T-helper 2 cell treated with Interferon-gamma antibody and Interleukin-4, amounts not matched to agents 5 μg/mL and 100 μg/mL, for 36 hours (primary cell): ENCODE results near the gene MOXD1.

ENCODE experiments used
- DNase-seq: peaks from one replicate; pipeline ENCODE4 v3.0.0; 2021; ENCODE audit warnings: low spot score
- H3K27ac Mint-ChIP-seq: one replicate; pipeline ENCODE4 v1.8.0; 2021; ENCODE audit warnings: mild to moderate bottlenecking, mixed read lengths
- H3K27me3 Mint-ChIP-seq: one replicate; pipeline ENCODE4 v1.8.0; 2021; ENCODE audit warnings: low read depth, mixed read lengths
- H3K36me3 Mint-ChIP-seq: one replicate; pipeline ENCODE4 v1.8.0; 2021; ENCODE audit warnings: low read depth, mixed read lengths
- H3K4me1 Mint-ChIP-seq: one replicate; pipeline ENCODE4 v1.8.0; 2021; ENCODE audit warnings: low read depth, mixed read lengths
- H3K4me3 Mint-ChIP-seq: one replicate; pipeline ENCODE4 v1.8.0; 2022; ENCODE audit warnings: mild to moderate bottlenecking, moderate library complexity, mixed read lengths
- H3K9me3 Mint-ChIP-seq: one replicate; pipeline ENCODE4 v1.8.0; 2021; ENCODE audit warnings: mixed read lengths

The MOXD1 gene

DNA sequence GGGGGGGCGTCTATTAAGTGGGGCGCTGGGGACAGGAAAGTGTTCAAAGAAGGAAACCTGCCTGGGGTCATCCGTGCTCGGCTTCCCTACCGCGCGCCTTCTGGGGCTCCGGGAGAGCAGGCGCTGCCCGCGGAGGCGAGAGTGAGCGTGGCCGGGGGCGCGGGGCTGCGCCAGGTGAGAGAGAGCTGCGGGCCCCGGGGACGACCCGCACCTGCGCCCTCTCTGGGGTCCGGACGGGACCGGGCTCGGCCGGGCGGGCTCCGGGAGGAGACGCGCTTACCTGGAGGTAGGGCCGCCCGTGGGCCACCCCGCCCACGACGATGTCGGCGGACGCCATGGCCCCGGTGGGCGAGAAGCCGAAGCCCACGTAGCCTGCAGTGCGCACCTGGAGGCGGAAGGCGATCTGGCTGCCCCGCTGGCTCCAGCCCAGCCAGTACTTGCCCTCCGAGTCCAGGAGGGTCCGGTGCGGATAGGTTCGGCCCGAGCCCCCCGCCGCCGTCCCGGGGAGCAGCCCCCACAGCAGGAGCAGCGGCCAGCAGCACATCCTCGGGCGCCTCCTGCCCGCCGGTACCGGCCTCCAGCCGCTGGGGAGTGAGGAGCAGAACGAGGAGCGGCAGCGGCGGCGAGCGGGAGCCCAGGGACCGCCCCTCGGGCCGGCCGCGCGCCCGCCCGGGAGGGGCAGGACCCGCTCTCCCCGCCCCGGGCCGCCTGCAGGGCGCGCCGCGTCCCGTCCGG lies at the start of gene MOXD1:
MOXD1 (minus strand) TSS at position 593 of the 735 bp plus-strand sequence; CDS start at position 544, 49 bp downstream.
- no peak for DNase-seq
- H3K4me1 Mint-ChIP-seq = no peaks in the 10 kb centered on the region
- H3K9me3 Mint-ChIP-seq = no peaks in the 10 kb centered on the region
- H3K27ac Mint-ChIP-seq = no peak within 1 kb of the TSS
- H3K27me3 Mint-ChIP-seq = peaks cover 65% of the 10 kb centered on the region
- H3K4me3 Mint-ChIP-seq = no peak within 1 kb of the TSS
- H3K36me3 Mint-ChIP-seq = no peaks in the 10 kb centered on the region

DNA sequence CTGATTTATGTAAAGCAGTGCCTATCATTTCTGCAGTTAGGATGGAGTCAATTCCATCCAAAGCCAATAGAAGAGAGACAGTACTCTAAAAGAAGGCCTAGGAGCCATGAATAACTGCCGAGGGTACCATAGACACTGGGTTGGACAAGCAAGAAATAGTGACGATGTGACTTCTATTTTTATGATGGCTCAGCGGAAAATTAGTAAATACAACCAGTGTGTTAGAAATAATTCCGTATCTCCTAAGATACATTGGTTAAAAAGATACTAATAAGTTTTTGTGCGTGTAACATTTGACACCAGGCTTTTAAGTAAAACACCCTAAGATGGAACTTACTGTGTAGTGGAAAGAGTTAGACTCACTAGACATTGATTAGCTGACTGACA lies 45.6 kb upstream of the MOXD1 start:
- H3K27ac Mint-ChIP-seq = no peak overlapping the region
- H3K9me3 Mint-ChIP-seq = no peaks in the 10 kb centered on the region

DNA sequence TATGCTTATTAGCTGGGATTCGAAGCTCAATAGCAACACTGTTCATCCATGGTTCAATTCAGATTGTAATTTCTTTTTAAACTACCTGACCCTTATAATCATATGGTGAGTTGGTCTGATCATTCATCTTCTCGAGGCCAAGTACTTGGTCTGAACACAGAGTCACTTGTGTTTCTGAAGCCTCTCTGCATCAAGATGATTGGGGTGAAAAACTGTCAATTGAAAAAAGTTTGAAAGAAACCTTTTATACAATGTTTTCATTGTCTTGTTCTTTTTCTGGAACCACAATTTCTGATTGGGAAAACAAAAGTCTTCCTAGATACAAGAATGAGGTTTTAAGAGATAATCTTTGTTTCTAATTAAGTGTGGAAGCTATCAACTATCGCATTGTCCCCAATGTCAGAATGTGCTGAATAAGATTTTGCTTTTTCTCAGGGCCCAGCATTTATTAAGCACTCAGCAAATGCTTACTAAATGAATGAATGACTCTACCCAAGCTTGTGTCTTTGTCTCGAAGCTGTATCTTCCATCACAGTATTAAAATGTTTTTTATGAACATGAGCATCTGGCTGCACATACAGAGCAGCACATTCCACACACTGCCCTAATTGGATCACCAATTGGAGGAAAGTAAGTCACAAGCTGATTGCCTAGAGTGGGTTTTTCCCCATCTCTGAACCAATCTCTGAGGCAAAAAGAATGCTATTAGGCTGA lies 45.0 kb upstream of the MOXD1 start:
- no peaks in the 10 kb centered on the region for H3K4me1 Mint-ChIP-seq
- H3K36me3 Mint-ChIP-seq = peaks cover 2% of the 10 kb centered on the region
- DNase-seq = no peak
- H3K27ac Mint-ChIP-seq = no peak overlapping the region
- peaks cover under 1% of the 10 kb centered on the region for H3K9me3 Mint-ChIP-seq
- H3K4me3 Mint-ChIP-seq = no peak overlapping the region
- no peaks in the 10 kb centered on the region for H3K27me3 Mint-ChIP-seq

More for the DNA sequence above, 45.6 kb upstream of the MOXD1 start:
- Mint-ChIP-seq H3K4me1 (no peaks in the 10 kb centered on the region), H3K27me3 (no peaks in the 10 kb centered on the region), H3K36me3 (peaks cover 2% of the 10 kb centered on the region), H3K4me3 (no peak overlapping the region)
- no peak for DNase-seq

- H3K4me3 Mint-ChIP-seq = no peak overlapping the region
- DNase-seq = no peak
- H3K4me1 Mint-ChIP-seq = no peaks in the 10 kb centered on the region
- H3K36me3 Mint-ChIP-seq = peaks cover 2% of the 10 kb centered on the region
- peaks cover 3% of the 10 kb centered on the region for H3K9me3 Mint-ChIP-seq
- no peaks in the 10 kb centered on the region for H3K27me3 Mint-ChIP-seq
- no peak overlapping the region for H3K27ac Mint-ChIP-seq
These were observed 44.1 kb upstream of the MOXD1 start for GRCh38 chr6:132445201-132445951.

- Mint-ChIP-seq H3K27ac (no peak overlapping the region), H3K4me1 (no peaks in the 10 kb centered on the region), H3K36me3 (no peaks in the 10 kb centered on the region), H3K27me3 (no peaks in the 10 kb centered on the region), H3K4me3 (no peak overlapping the region), H3K9me3 (peaks cover 3% of the 10 kb centered on the region)
- no peak for DNase-seq
These were observed 41.9 kb upstream of the MOXD1 start for GRCh38 chr6:132443206-132443605.

DNA sequence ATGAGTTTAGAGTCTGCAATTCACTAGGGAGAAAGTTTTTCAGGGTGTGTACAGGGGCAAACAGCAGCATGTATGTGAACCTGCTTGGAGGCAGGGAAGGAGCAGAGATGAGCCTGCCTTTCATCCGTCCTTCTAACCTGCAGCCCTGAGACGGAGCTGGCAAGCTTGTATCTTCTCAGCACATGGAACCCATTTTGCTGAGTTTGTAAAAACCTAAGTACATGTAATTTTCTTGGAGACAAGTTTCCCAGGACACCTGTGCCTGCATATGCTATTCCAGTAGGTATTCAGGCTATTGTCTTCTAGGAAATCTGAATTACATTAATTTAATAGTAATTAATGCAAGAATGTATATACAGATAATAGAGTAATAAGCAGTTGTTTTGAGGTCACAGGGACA lies 28.8 kb upstream of the MOXD1 start:
- no peak overlapping the region for H3K27ac Mint-ChIP-seq
- no peaks in the 10 kb centered on the region for H3K4me1 Mint-ChIP-seq
- H3K27me3 Mint-ChIP-seq = peaks cover 6% of the 10 kb centered on the region
- no peaks in the 10 kb centered on the region for H3K36me3 Mint-ChIP-seq
- no peaks in the 10 kb centered on the region for H3K9me3 Mint-ChIP-seq
- H3K4me3 Mint-ChIP-seq = no peak overlapping the region
- DNase-seq = no peak

DNA sequence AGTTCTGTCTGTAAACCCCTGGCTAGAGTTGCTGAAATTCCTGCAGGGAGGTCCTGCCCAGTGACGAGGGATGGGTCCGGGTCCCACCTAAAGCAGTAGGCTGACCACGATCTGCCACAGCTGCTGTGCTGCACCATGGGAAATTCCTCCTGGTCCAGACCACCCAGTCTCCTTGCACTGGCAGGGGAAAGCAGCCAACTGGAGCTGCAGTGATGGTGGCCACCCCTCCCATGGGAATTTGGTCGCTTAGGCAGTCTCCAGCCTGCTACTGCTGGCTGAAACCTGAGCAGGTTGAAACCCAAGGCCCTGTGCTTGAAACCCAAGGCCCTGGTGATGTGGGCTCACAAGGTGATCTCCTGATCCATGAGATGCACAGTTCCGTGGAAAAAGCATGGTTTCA lies 23.9 kb upstream of the MOXD1 start:
- H3K9me3 Mint-ChIP-seq = no peaks in the 10 kb centered on the region
- H3K4me1 Mint-ChIP-seq = no peaks in the 10 kb centered on the region
- peaks cover 6% of the 10 kb centered on the region for H3K27me3 Mint-ChIP-seq
- no peak overlapping the region for H3K4me3 Mint-ChIP-seq
- no peaks in the 10 kb centered on the region for H3K36me3 Mint-ChIP-seq
- H3K27ac Mint-ChIP-seq = no peak overlapping the region
- DNase-seq = no peak

DNA sequence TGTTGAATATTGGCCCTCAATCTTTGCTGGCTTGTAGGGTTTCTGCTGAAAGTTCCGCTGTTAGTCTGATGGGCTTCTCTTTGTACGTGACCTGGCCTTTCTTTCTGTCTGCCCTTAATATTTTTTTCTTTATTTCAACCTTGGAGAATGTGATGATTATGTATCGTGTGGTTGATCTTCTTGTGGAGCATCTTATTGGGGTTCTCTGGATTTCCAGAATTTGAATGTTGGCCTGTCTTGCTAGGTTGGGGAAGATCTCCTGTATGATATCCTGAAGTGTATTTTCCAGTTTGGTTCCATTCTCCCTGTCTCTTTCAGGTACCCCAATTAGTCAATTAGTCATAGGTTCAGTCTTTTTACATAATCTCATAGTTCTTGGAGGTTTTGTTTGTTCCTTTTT lies 22.6 kb upstream of the MOXD1 start:
- no peak overlapping the region for H3K4me3 Mint-ChIP-seq
- H3K27me3 Mint-ChIP-seq = peaks cover 5% of the 10 kb centered on the region
- DNase-seq = no peak

GRCh38 chr6:132418235-132418965 lies 17.1 kb upstream of the MOXD1 start:
- peaks cover 10% of the 10 kb centered on the region for H3K27me3 Mint-ChIP-seq
- H3K9me3 Mint-ChIP-seq = no peaks in the 10 kb centered on the region
- no peaks in the 10 kb centered on the region for H3K4me1 Mint-ChIP-seq
- H3K27ac Mint-ChIP-seq = no peak overlapping the region
- no peak overlapping the region for H3K4me3 Mint-ChIP-seq
- H3K36me3 Mint-ChIP-seq = no peaks in the 10 kb centered on the region
- DNase-seq = no peak

More for the DNA sequence above, 22.6 kb upstream of the MOXD1 start:
- Mint-ChIP-seq H3K36me3 (no peaks in the 10 kb centered on the region), H3K9me3 (no peaks in the 10 kb centered on the region), H3K4me1 (no peaks in the 10 kb centered on the region), H3K27ac (no peak overlapping the region)

- H3K9me3 Mint-ChIP-seq = no peaks in the 10 kb centered on the region
- H3K27me3 Mint-ChIP-seq = peaks cover 22% of the 10 kb centered on the region
- no peaks in the 10 kb centered on the region for H3K4me1 Mint-ChIP-seq
- no peak overlapping the region for H3K27ac Mint-ChIP-seq
- H3K4me3 Mint-ChIP-seq = no peak overlapping the region
- no peaks in the 10 kb centered on the region for H3K36me3 Mint-ChIP-seq
- no peak for DNase-seq
These were observed 13.5 kb upstream of the MOXD1 start for GRCh38 chr6:132414761-132415160.

GRCh38 chr6:132414322-132414721 lies 13.0 kb upstream of the MOXD1 start:
- Mint-ChIP-seq H3K27me3 (peaks cover 22% of the 10 kb centered on the region), H3K36me3 (no peaks in the 10 kb centered on the region), H3K4me1 (no peaks in the 10 kb centered on the region), H3K4me3 (no peak overlapping the region), H3K9me3 (no peaks in the 10 kb centered on the region), H3K27ac (no peak overlapping the region)
- no peak for DNase-seq

DNA sequence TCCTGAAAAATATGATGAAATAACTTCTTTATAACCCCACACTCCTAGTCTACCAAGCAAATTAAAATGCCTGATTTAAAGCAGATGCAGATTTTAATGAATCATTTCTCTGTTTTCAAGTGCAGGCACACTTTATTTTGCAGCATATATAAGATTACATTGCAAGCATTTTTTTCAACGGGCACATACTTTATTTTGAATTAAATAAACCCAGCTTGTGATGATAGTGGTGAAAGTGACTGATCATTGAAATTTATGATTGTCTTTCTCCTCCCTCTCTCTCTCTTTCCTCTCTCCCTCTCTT lies 12.2 kb upstream of the MOXD1 start:
- Mint-ChIP-seq H3K27me3 (peaks cover 22% of the 10 kb centered on the region), H3K4me1 (no peaks in the 10 kb centered on the region), H3K4me3 (no peak overlapping the region), H3K27ac (no peak overlapping the region), H3K36me3 (no peaks in the 10 kb centered on the region), H3K9me3 (no peaks in the 10 kb centered on the region)
- no peak for DNase-seq

GRCh38 chr6:132412656-132413498 lies 11.6 kb upstream of the MOXD1 start:
- Mint-ChIP-seq H3K27me3 (peaks cover 23% of the 10 kb centered on the region), H3K4me1 (no peaks in the 10 kb centered on the region), H3K27ac (no peak overlapping the region), H3K4me3 (no peak overlapping the region), H3K9me3 (no peaks in the 10 kb centered on the region), H3K36me3 (no peaks in the 10 kb centered on the region)
- DNase-seq = no peak
